Progenitor cell of endocrine pancreas (in vitro differentiated cells): Measurements from ENCODE around the gene C13orf46. TPM values are rescaled to one million over a fixed set of nuclear protein-coding genes. Genes with fewer than 3 reads are reported as not detected.
"Not testable (repeated sequence)": the region's sequence is repeated elsewhere in the genome, so short reads cannot be mapped to it uniquely, and the experiment has no call there.

Experiments
- DNase-seq: peaks from one replicate; pipeline ENCODE4 v3.0.0; 2021; ENCODE audit warnings: low spot score; ENCODE audit not compliant: unreplicated experiment
- H3K27ac Mint-ChIP-seq: 2 replicates; pipeline ENCODE4 v1.8.0; 2021; ENCODE audit warnings: mild to moderate bottlenecking, moderate library complexity, mixed read lengths
- H3K27me3 Mint-ChIP-seq: 2 replicates; pipeline ENCODE4 v1.8.0; 2021; ENCODE audit warnings: mixed read lengths
- H3K36me3 Mint-ChIP-seq: 2 replicates; pipeline ENCODE4 v1.8.0; 2022; ENCODE audit warnings: mixed read lengths; ENCODE audit not compliant: insufficient read depth
- H3K4me1 Mint-ChIP-seq: 2 replicates; pipeline ENCODE4 v1.8.0; 2021; ENCODE audit warnings: low read depth, mixed read lengths
- H3K4me3 Mint-ChIP-seq: 2 replicates; pipeline ENCODE4 v1.8.0; 2021; ENCODE audit warnings: low read depth, mild to moderate bottlenecking, moderate library complexity, mixed read lengths
- H3K9me3 Mint-ChIP-seq: 2 replicates; pipeline ENCODE4 v1.8.0; 2021; ENCODE audit warnings: low read depth, mixed read lengths
- total RNA-seq: library from RNA; stranded (reverse); gene quantifications from 2 replicates; pipeline ENCODE4 v1.2.1, GENCODE V29; 2021
- TF ChIP-seq, protein P1 (sequence below): fragments of 200-600 bp; sonication (generic); IDR thresholded peaks from one replicate; pipeline ENCODE4 v1.5.0; 2021; ENCODE audit warnings: antibody characterized with exemption, mild to moderate bottlenecking; ENCODE audit not compliant: unreplicated experiment

Gene C13orf46
- total RNA-seq, 1 donor from 2014 or later = 0.17 TPM

GRCh38 chr13:113990321-113990837 lies 16.5 kb upstream of the C13orf46 start:
- Mint-ChIP-seq H3K4me1 (no peaks in the 10 kb centered on the region), H3K27ac (no peak overlapping the region), H3K27me3 (no peaks in the 10 kb centered on the region), H3K36me3 (peaks cover 5% of the 10 kb centered on the region), H3K4me3 (no peak overlapping the region), H3K9me3 (peaks cover 3% of the 10 kb centered on the region)
- TF ChIP-seq, protein P1, sequence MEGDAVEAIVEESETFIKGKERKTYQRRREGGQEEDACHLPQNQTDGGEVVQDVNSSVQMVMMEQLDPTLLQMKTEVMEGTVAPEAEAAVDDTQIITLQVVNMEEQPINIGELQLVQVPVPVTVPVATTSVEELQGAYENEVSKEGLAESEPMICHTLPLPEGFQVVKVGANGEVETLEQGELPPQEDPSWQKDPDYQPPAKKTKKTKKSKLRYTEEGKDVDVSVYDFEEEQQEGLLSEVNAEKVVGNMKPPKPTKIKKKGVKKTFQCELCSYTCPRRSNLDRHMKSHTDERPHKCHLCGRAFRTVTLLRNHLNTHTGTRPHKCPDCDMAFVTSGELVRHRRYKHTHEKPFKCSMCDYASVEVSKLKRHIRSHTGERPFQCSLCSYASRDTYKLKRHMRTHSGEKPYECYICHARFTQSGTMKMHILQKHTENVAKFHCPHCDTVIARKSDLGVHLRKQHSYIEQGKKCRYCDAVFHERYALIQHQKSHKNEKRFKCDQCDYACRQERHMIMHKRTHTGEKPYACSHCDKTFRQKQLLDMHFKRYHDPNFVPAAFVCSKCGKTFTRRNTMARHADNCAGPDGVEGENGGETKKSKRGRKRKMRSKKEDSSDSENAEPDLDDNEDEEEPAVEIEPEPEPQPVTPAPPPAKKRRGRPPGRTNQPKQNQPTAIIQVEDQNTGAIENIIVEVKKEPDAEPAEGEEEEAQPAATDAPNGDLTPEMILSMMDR = no peak
- DNase-seq = no peak

DNA sequence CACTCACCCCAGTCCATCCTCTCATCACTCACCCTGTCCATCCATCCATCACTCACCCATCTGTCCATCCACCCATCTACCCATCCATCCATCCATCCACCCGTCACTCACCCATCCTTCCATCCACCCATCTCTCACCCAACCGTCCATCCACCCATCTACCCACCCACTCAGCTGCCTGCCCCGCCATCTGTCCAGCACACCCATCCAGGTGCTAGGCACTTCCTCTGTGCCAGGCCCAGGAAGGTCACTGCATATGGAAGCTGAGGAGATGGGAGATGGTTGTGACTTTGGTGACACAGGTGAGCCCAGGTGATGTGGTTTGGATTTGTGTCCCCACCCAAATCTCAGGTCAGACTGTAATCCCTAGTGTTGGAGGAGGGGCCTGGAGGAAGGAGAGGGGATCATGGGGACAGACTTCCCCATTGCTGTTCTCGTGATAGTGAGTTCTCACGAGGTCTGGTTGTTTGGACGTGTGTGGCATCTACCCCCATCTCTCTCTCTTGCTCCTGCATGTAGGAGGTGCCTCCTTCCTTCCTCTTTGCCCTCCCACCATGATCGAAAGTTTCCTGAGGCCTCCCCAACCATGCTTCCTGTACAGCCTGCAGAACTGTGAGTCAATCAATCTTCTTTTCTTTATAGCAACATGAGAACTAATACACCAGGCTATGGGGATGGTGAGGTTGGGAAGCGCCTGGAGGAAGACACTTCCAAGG lies 15.9 kb upstream of the C13orf46 start:
- TF ChIP-seq, protein P1 = no peak
- Mint-ChIP-seq H3K4me3 (no peak overlapping the region), H3K27ac (no peak overlapping the region), H3K36me3 (peaks cover 5% of the 10 kb centered on the region), H3K4me1 (no peaks in the 10 kb centered on the region), H3K27me3 (no peaks in the 10 kb centered on the region), H3K9me3 (peaks cover 3% of the 10 kb centered on the region)
- DNase-seq = no peak

DNA sequence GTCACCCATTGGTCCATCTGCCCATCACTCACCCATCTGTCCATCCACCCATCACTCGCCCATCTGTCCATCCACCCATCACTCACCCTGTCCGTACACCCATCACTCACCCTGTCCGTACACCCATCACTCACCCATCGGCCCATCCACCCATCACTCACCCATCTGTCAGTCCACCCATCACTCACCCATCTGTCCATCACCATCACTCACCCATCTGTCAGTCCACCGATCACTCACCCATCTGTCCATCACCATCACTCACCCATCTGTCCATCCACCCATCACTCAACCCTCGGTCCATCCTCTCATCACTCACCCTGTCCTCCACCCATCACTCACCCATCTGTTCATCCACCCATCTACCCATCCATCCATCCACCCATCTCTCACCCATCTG lies 15.0 kb upstream of the C13orf46 start:
- not testable (repeated sequence) for DNase-seq, H3K9me3 Mint-ChIP-seq, H3K27ac Mint-ChIP-seq, H3K4me1 Mint-ChIP-seq, H3K27me3 Mint-ChIP-seq, H3K36me3 Mint-ChIP-seq, H3K4me3 Mint-ChIP-seq

GRCh38 chr13:113982296-113982661 lies 8.4 kb upstream of the C13orf46 start:
- no peak for DNase-seq
- Mint-ChIP-seq H3K9me3 (no peaks in the 10 kb centered on the region), H3K27ac (no peak overlapping the region), H3K4me3 (no peak overlapping the region), H3K27me3 (no peaks in the 10 kb centered on the region), H3K4me1 (no peaks in the 10 kb centered on the region), H3K36me3 (no peaks in the 10 kb centered on the region)
- TF ChIP-seq, protein P1 = no peak

- TF ChIP-seq, protein P1 = no peak
- Mint-ChIP-seq H3K4me3 (no peak overlapping the region), H3K27ac (no peak overlapping the region), H3K36me3 (no peaks in the 10 kb centered on the region), H3K9me3 (no peaks in the 10 kb centered on the region), H3K4me1 (no peaks in the 10 kb centered on the region), H3K27me3 (no peaks in the 10 kb centered on the region)
- no peak for DNase-seq
Observed at GRCh38 chr13:113981611-113982295, 7.9 kb upstream of the C13orf46 start.

DNA sequence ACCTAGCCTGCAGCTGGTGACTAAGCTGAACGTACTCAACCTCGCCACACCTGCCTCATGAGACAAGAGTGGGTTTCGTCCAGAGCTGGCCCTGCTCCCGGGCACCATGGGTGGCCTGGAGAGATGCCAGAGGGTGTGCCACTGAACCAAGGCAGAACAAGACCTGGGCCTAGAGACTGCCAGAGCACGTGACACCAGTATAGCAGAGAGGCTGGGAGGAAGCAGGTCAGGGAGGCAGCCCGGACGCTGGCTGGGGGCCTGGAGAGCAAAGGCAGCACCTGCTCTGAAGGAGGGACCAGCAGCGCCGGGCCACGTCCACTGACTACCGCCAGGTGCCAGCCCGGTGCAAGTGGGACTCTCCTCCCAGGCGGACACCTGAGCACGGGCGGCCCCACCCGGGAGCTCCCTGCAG lies 7.3 kb upstream of the C13orf46 start:
- Mint-ChIP-seq H3K4me3 (no peak overlapping the region), H3K36me3 (no peaks in the 10 kb centered on the region), H3K4me1 (no peaks in the 10 kb centered on the region)

More for the DNA sequence above, 7.3 kb upstream of the C13orf46 start:
- Mint-ChIP-seq H3K27me3 (no peaks in the 10 kb centered on the region), H3K9me3 (no peaks in the 10 kb centered on the region), H3K27ac (no peak overlapping the region)
- no peak for DNase-seq
- TF ChIP-seq, protein P1 = no peak
